ENCODE results near the gene HOXC9. TPM values are rescaled to one million over a fixed set of nuclear protein-coding genes. Genes with fewer than 3 reads are reported as not detected.

The HOXC9 gene
- total and polyA plus RNA-seq, 9 of the 15 experiments (the other 6 are each of a cell fraction or from before 2014, with no cell fraction given): 1.1 to 10.5 (median 9.3) TPM

DNA sequence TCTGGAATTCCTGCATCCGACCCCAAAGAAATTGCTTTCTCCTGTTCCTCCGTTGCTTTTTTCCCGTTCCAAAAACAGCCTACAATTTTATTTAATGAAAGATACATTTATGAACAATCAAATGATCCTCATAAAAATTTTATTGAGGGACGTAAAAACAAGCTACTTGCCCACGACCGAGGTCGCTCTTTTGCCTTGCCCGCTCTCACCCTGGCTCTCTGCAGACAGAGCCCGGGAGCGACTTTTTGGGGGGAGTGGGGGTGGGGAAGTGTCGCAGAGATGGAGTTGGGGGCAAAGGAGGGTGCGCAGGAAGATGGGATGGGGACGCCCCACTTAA, 1.1 kb upstream of the HOXC9 start:
- peak overlapping the region in 1 of 2 experiments; percentile 99; a peak in 1 of 4 replicates for H3K9ac ChIP-seq (ENCODE audit: insufficient read depth in 1 of 2, low read depth in 2 of 2, low read length in 2 of 2)
- no peaks in the 10 kb centered on the region for H3K9me1 ChIP-seq (ENCODE audit: control insufficient read depth, insufficient read depth, low read length)
- peaks cover 46% of the 10 kb centered on the region for H3K79me2 ChIP-seq (ENCODE audit: control insufficient read depth, insufficient read depth, low read length)
- CTCF ChIA-PET (ENCODE audit: low intra/inter-chr PET ratio): interaction anchor here (0.6 kb wide), 1 partner anchor 290 kb away, joined by 3 read pairs; no protein-coding TSS in a partner anchor
- no peak overlapping the region for H3K4me3 ChIP-seq
- 68% methylated on average over 12 of the region's 13 CpGs for WGBS (ENCODE audit: insufficient coverage, low coverage, missing lambda C conversion rate)
- no peak for FAIRE-seq
- no peaks in the 10 kb centered on the region for H3K36me3 ChIP-seq (ENCODE audit: control insufficient read depth, insufficient read depth, low read length)
- no TSS peak for BruUV-seq (replicated peaks)
- H3K4me1 ChIP-seq (replicated peaks in 1 of 2; ENCODE audit: control insufficient read depth in 2 of 2, insufficient read depth in 2 of 2, low read length in 2 of 2): peaks cover 39 to 78% of the 10 kb centered on the region in 2 experiments
- no peaks in the 10 kb centered on the region for H3K9me3 ChIP-seq (replicated peaks; ENCODE audit: control insufficient read depth, insufficient read depth, low read depth, low read length)
- TF ChIP-seq, protein P1, sequence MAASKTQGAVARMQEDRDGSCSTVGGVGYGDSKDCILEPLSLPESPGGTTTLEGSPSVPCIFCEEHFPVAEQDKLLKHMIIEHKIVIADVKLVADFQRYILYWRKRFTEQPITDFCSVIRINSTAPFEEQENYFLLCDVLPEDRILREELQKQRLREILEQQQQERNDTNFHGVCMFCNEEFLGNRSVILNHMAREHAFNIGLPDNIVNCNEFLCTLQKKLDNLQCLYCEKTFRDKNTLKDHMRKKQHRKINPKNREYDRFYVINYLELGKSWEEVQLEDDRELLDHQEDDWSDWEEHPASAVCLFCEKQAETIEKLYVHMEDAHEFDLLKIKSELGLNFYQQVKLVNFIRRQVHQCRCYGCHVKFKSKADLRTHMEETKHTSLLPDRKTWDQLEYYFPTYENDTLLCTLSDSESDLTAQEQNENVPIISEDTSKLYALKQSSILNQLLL (CRISPR knock-in tag; IDR thresholded peaks at IDR 0.05; ENCODE audit: borderline replicate concordance): no peak
- TF ChIP-seq, protein P2, sequence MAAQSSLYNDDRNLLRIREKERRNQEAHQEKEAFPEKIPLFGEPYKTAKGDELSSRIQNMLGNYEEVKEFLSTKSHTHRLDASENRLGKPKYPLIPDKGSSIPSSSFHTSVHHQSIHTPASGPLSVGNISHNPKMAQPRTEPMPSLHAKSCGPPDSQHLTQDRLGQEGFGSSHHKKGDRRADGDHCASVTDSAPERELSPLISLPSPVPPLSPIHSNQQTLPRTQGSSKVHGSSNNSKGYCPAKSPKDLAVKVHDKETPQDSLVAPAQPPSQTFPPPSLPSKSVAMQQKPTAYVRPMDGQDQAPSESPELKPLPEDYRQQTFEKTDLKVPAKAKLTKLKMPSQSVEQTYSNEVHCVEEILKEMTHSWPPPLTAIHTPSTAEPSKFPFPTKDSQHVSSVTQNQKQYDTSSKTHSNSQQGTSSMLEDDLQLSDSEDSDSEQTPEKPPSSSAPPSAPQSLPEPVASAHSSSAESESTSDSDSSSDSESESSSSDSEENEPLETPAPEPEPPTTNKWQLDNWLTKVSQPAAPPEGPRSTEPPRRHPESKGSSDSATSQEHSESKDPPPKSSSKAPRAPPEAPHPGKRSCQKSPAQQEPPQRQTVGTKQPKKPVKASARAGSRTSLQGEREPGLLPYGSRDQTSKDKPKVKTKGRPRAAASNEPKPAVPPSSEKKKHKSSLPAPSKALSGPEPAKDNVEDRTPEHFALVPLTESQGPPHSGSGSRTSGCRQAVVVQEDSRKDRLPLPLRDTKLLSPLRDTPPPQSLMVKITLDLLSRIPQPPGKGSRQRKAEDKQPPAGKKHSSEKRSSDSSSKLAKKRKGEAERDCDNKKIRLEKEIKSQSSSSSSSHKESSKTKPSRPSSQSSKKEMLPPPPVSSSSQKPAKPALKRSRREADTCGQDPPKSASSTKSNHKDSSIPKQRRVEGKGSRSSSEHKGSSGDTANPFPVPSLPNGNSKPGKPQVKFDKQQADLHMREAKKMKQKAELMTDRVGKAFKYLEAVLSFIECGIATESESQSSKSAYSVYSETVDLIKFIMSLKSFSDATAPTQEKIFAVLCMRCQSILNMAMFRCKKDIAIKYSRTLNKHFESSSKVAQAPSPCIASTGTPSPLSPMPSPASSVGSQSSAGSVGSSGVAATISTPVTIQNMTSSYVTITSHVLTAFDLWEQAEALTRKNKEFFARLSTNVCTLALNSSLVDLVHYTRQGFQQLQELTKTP (IDR thresholded peaks at IDR 0.05; ENCODE audit: low read depth in 1 of 2, partially characterized antibody in 2 of 2): no peak
- TF ChIP-seq, protein P3, sequence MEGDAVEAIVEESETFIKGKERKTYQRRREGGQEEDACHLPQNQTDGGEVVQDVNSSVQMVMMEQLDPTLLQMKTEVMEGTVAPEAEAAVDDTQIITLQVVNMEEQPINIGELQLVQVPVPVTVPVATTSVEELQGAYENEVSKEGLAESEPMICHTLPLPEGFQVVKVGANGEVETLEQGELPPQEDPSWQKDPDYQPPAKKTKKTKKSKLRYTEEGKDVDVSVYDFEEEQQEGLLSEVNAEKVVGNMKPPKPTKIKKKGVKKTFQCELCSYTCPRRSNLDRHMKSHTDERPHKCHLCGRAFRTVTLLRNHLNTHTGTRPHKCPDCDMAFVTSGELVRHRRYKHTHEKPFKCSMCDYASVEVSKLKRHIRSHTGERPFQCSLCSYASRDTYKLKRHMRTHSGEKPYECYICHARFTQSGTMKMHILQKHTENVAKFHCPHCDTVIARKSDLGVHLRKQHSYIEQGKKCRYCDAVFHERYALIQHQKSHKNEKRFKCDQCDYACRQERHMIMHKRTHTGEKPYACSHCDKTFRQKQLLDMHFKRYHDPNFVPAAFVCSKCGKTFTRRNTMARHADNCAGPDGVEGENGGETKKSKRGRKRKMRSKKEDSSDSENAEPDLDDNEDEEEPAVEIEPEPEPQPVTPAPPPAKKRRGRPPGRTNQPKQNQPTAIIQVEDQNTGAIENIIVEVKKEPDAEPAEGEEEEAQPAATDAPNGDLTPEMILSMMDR (IDR thresholded peaks at IDR 0.05 in 2 of 3, conservative IDR thresholded peaks at IDR 0.05 in 1 of 3; ENCODE audit: insufficient read depth in 2 of 3, low read depth in 1 of 3, low read length in 3 of 3): 0 out of 6 replicates have a peak, but pooled peaks of 1 of the 3 experiments have one; percentile 3
- H2AFZ ChIP-seq (ENCODE audit: low read depth, low read length): no peak overlapping the region
- H3K27me3 ChIP-seq (ENCODE audit: control insufficient read depth in 2 of 2, insufficient read depth in 2 of 2, low read length in 2 of 2): no peaks in the 10 kb centered on the region
- POLR2A ChIA-PET: interaction anchor here (0.8 to 5.6 kb wide), 5 partner anchors 11 to 204 kb away, joined by 3 to 43 read pairs (median 4); partner anchors contain the start of gene HOXC12
- no peak overlapping the region for H3K27ac ChIP-seq (ENCODE audit: extremely low read depth, low read depth, low read length)
- in situ Hi-C loops (cut with MboI) (no loop called here), intact Hi-C loops (cut with micrococcal nuclease) (loop anchor here (1.0 kb wide), 1 partner anchor 189 kb away; the partner anchor contains the start of gene SMUG1)
- no peaks in the 10 kb centered on the region for H4K20me1 ChIP-seq (replicated peaks; ENCODE audit: control insufficient read depth, insufficient read depth, low read length)
- DNase-seq (ENCODE audit: extremely low read depth in 1 of 4, low spot score in 3 of 4): no peak
- 0 out of 2 replicates have a peak overlapping the region, but pooled peaks have one; percentile 95 for H3K4me2 ChIP-seq (ENCODE audit: insufficient read depth, low read length)
- no peak for ATAC-seq
